Activated T-cell treated with anti-CD3 and anti-CD28 coated beads for 48 hours (primary cell): ENCODE measurements around the gene NCAPG2.

Source experiments
- DNase-seq: peaks from one replicate; pipeline ENCODE4 v3.0.0-alpha.2; 2020; ENCODE audit warnings: low read depth

Gene NCAPG2

GRCh38 chr7:158595068-158595467, 109.5 kb downstream of the NCAPG2 start:
- DNase-seq: no peak

DNA sequence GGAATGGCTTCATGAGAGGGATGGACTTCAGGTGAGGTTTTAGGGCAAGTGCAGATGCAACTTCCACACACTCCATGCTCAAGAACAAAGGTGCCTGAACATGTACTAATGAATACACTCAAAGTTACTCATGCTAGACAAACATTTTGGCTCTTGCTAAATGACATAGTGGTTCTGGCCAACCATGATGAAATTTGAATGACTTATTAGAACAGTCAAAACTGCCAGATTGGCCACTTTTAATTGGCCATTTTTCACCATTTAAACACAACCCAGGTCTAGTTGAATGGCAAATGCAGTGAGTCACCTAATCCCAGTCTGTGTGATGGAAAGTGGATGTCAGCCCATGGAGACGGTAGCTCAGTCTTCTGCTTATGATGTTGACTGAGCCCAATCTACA, 112.1 kb downstream of the NCAPG2 start:
- no peak for DNase-seq

GRCh38 chr7:158591944-158592343, 112.7 kb downstream of the NCAPG2 start:
- no peak for DNase-seq

GRCh38 chr7:158590181-158590530, 114.4 kb downstream of the NCAPG2 start:
- no peak for DNase-seq

DNA sequence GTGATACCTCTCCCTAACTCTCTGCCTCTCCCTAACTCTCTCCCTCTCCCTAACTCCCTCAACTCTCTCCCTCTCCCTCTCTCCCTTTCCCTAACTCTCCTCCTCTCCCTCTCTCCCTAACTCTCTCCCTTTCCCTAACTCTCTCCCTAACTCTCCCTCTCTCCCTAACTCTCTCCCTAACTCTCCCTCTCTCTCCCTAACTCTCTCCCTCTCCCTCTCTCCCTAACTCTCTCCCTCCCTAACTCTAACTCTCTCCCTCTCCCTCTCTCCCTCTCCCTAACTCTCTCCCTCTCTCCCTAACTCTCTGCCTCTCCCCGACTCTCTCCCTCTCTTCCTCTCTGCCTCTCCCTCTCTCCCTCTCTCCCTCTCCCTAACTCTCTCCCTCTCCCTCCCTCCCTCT, 115.0 kb downstream of the NCAPG2 start:
- DNase-seq: no peak

DNA sequence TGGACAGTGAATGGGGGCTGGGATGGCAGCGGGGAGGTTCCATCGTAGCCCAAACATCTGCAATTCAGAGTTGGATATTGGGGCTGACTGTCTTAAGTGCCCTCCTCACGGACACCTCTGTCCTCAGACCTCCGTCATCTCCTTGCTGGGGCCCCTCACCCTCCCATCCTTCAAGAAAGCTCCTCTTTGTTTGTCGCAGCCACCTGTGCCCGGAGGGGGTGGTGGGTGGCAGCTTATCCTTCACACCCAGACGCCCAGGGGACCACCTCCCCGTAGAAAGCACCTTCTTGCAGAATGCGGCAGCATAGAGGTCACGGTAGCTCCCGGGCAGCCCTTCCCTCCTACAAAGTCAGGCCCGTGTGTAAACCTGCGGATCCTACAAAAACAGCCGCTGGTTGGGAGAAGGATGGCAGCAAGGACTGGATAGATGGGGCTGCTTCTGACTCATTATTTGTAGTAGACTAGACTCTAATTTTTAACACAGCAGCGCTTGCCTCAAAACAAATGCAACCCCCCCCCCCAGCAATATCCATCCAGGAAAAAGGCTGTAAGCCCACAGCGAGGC, 115.6 kb downstream of the NCAPG2 start:
- no peak for DNase-seq

DNA sequence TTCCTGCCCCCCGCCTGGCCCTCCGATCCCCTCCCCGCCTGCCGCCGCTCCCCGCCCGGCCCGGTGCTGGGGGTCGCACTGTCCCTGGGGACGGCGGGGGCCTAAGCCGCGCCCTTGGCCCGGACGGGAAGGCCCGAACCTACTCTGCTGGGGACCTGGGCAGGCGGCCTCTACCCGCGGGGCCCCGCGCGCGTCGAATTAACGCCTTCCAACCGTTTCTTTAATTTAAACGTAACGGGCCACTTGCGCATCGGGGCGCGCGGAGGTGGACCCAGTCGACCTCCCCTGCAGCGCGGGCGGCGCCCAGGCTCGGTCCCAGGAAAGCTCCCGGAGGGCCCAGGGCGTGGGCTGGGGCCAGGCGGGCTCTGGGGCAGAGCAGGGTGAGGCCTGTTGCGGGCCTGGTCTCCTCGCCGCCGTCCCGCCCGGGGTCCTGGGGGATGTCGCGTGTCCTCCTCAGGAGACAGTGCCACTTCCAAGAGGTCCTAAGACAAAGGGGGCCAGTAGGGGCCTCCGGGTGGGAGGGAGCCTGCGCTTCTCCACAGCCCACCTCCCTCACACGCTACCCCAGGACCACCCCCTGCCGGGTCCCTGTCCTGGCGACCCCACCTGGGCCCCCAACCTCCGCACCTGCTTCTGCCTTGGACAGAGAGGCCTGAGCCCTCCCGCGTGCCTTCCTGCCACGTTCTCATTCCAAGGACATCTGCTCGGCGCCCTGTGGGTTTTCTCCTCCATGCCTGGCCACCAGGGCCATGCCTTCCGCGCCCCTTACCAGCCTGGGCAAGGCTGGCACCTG, 116.3 kb downstream of the NCAPG2 start:
- no peak for DNase-seq

GRCh38 chr7:158587162-158588084, 117.2 kb downstream of the NCAPG2 start, which contains the start of gene PTPRN2:
PTPRN2 (minus strand) TSS chr7:158587823.
- DNase-seq: peak; percentile 67

DNA sequence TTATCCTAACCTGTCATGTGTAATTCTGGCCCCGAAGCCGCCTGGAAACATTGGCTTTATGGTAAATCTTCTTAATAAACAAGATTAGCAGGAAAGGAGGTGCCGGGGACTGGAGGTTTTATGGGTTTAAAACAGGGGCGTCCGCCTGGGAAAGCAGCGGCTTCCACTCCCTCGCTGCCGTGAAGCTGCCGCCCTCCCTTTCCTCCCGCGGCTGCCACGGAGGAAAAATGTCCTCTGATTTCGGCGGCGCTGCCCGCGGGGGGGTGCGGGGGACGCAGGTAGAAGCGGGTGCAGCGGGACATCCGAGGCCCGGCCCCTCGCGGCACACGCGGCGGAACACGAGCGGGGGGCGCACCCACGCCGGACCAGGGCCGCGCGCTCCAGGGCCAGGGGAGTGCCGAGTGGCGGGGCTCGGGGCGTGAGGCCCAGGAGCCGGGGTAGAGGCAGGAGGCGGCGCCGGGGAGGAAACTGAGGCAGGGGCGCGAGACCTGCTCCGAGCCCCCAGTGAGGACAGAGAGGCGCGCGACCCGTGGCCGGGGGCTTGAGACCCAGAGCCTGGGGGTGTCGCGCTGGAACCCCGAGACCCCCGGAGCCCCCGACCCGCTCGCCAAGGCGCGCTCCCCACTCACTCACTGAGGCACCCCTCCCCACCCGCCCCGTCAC, 118.0 kb downstream of the NCAPG2 start:
- no peak for DNase-seq

- DNase-seq: no peak
These were observed 118.7 kb downstream of the NCAPG2 start for GRCh38 chr7:158585721-158586498.

- no peak for DNase-seq
These were observed 120.2 kb downstream of the NCAPG2 start for GRCh38 chr7:158584407-158584806.

- DNase-seq: no peak
These were observed 120.8 kb downstream of the NCAPG2 start for GRCh38 chr7:158583810-158584209.

DNA sequence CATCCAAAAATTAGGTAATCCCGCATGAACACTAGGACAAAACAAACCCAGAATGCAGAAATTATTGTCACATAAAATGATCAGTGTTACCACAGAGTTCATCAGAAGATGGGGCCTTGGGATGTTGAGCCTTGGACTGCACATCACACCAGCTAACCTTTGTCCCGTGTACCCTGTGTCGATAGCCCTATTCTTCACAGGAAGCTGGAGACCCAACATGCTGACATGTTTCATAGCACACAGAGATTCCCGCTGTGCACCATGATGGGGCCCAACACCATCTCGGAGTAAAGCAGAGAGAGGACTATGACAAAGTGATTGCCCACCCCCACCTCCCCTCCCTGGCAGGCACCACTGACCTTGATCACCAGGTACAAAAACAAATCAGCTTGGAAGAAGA, 121.5 kb downstream of the NCAPG2 start:
- no peak for DNase-seq

DNA sequence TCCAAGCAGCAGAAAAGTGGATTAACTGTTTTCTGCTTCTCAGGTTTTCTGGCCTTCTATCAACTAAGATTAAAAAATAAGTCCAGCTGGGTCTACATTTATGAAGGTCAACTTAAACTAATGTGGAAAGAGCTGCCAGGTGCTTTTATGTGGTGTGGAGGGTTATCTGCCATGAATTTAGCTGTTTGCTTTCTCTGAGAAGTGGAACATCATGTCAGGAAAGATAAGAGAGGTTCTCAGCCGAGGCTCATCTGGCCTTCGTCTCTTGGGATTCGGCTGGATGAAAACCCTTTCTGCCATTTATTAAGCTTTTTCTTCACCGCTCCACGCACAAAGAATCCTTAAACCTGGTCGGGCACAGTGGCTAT, 122.5 kb downstream of the NCAPG2 start:
- DNase-seq: no peak

- no peak for DNase-seq
These were observed 123.0 kb downstream of the NCAPG2 start for GRCh38 chr7:158581440-158582088.
